Neural cell (in vitro differentiated cells): ENCODE measurements around the gene CGNL1. TPM values are rescaled to one million over a fixed set of nuclear protein-coding genes. Genes with fewer than 3 reads are reported as not detected.

Source experiments
- H2AFZ ChIP-seq: fragments of 200-600, 300-800 bp; sonication (generic), shearing (Covaris generic); 2 replicates; pipeline ENCODE4 v1.6.0; 2014; ENCODE audit warnings: low read depth, mild to moderate bottlenecking, antibody characterized with exemption, low read length, moderate library complexity
- H3F3A ChIP-seq: fragments of 200-600 bp; shearing (Covaris generic); 2 replicates; pipeline ENCODE4 v1.6.1; 2016; ENCODE audit warnings: mild to moderate bottlenecking, moderate library complexity, mixed read lengths, antibody characterized with exemption, low read length; ENCODE audit not compliant: insufficient read depth, poor library complexity, severe bottlenecking
- H3K27ac ChIP-seq: fragments of 200-600, 300-800 bp; sonication (generic), shearing (Covaris generic); 2 replicates; pipeline ENCODE4 v1.5.1; 2014; ENCODE audit warnings: mild to moderate bottlenecking, low read length, moderate library complexity
- H3K27me3 ChIP-seq: fragments of 300-800, 200-600 bp; sonication (generic), shearing (Covaris generic); 2 replicates; pipeline ENCODE4 v1.6.0; 2014; ENCODE audit warnings: mild to moderate bottlenecking, low read depth, low read length, moderate library complexity; ENCODE audit not compliant: insufficient read depth
- H3K36me3 ChIP-seq: fragments of 300-800, 200-600 bp; sonication (generic), shearing (Covaris generic); 2 replicates; pipeline ENCODE4 v1.5.1; 2014; ENCODE audit warnings: mild to moderate bottlenecking, antibody characterized with exemption, low read length, moderate library complexity; ENCODE audit not compliant: insufficient read depth
- H3K4me2 ChIP-seq: fragments of 300-800, 200-600 bp; sonication (generic), shearing (Covaris generic); 2 replicates; pipeline ENCODE4 v1.6.0; 2014; ENCODE audit warnings: mild to moderate bottlenecking, low read length
- H3K4me3 ChIP-seq: fragments of 300-800, 200-600 bp; sonication (generic), shearing (Covaris generic); 2 replicates; pipeline ENCODE4 v1.5.1; 2014; ENCODE audit warnings: mild to moderate bottlenecking, low read length, moderate library complexity
- H3K79me2 ChIP-seq: fragments of 200-600 bp; shearing (Covaris generic); replicated peaks from 2 replicates; pipeline ENCODE4 v1.6.0; 2014; ENCODE audit warnings: mild to moderate bottlenecking, low read length, moderate library complexity; ENCODE audit not compliant: insufficient read depth
- H3K9ac ChIP-seq: fragments of 300-800, 200-600 bp; sonication (generic), shearing (Covaris generic); 2 replicates; pipeline ENCODE4 v1.6.1; 2016; ENCODE audit warnings: mild to moderate bottlenecking, low read length, mixed read lengths
- H3K9me2 ChIP-seq: fragments of 200-600 bp; shearing (Covaris generic); 2 replicates; pipeline ENCODE4 v1.6.1; 2016; ENCODE audit warnings: mild to moderate bottlenecking, low read length, mixed read lengths; ENCODE audit not compliant: insufficient read depth
- H3K9me3 ChIP-seq: fragments of 200-600, 300-800 bp; sonication (generic), shearing (Covaris generic); 2 replicates; pipeline ENCODE4 v1.6.1; 2016; ENCODE audit warnings: mild to moderate bottlenecking, mixed run types, low read length, moderate library complexity, mixed read lengths
- H4K20me1 ChIP-seq: fragments of 200-600 bp; shearing (Covaris generic); 2 replicates; pipeline ENCODE4 v1.6.1; 2016; ENCODE audit warnings: mild to moderate bottlenecking, mixed run types; ENCODE audit not compliant: insufficient read depth
- EP300 ChIP-seq: fragments of 450-650 bp; conservative IDR thresholded peaks from 2 replicates; pipeline ENCODE4 v1.6.1; 2014; ENCODE audit warnings: antibody characterized with exemption, mild to moderate bottlenecking, moderate library complexity; ENCODE audit not compliant: poor library complexity, severe bottlenecking
- EZH2 ChIP-seq: fragments of 200-600, 300-800 bp; shearing (Covaris generic), sonication (generic); IDR thresholded peaks from 2 replicates; pipeline ENCODE4 v1.6.1; 2014; ENCODE audit warnings: antibody characterized with exemption, low read length, borderline replicate concordance, mild to moderate bottlenecking; ENCODE audit not compliant: insufficient read depth, poor library complexity, severe bottlenecking
- MXI1 ChIP-seq: fragments of 450-650 bp; conservative IDR thresholded peaks from 2 replicates; pipeline ENCODE4 v1.6.1; 2014; ENCODE audit warnings: antibody characterized with exemption, mild to moderate bottlenecking; ENCODE audit not compliant: poor library complexity, severe bottlenecking
- POLR2AphosphoS5 ChIP-seq: IDR thresholded peaks from 2 replicates; pipeline ENCODE4 v1.6.1; 2012
- RAD21 ChIP-seq: fragments of 450-650 bp; conservative IDR thresholded peaks from 2 replicates; pipeline ENCODE4 v1.6.1; 2014; ENCODE audit warnings: antibody characterized with exemption, mild to moderate bottlenecking, moderate library complexity
- SMC3 ChIP-seq: fragments of 450-650 bp; conservative IDR thresholded peaks from 2 replicates; pipeline ENCODE4 v1.6.1; 2014; ENCODE audit warnings: antibody characterized with exemption, mild to moderate bottlenecking, moderate library complexity; ENCODE audit not compliant: poor library complexity
- TAF1 ChIP-seq: IDR thresholded peaks from 2 replicates; pipeline ENCODE4 v1.6.1; 2012; ENCODE audit warnings: low read depth
- polyA plus RNA-seq: library from polyadenylated mRNA; depleted of rRNA; stranded (reverse); fragments of >200 nt; gene quantifications from 2 replicates; pipeline ENCODE4 v1.2.3, GENCODE V29; 2014
- TF ChIP-seq, protein P1 (sequence below): IDR thresholded peaks from 2 replicates; pipeline ENCODE4 v1.6.1; 2012; ENCODE audit warnings: borderline replicate concordance
- TF ChIP-seq, protein P2 (sequence below): fragments of 450-650 bp; IDR thresholded peaks from 2 replicates; pipeline ENCODE4 v1.5.1; 2014; ENCODE audit warnings: antibody characterized with exemption, mild to moderate bottlenecking, moderate library complexity; ENCODE audit not compliant: poor library complexity, severe bottlenecking

Gene CGNL1
- polyA plus RNA-seq, 1 donor from 2014 or later: 0.26 TPM

DNA sequence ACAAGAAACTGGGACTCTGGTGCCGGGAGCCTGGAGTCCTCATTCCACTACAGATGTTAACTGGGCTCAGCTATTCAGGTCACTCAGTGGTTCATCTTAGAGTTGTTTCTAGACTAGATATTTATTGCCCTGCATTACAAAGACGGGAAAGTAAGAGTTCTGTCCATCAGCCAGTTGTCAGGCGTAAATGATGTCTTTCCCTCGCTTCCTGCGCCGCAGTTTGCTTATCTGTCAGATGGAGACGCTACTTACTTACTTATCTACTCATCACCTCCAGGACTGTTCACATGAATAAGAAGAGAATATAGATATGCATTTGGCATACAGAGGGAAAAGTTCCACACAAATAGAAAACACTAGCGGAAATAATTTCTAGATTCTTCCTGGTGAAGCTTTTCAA, 47.8 kb upstream of the CGNL1 start:
- no peak overlapping the region for H3K9ac ChIP-seq
- H3K9me2 ChIP-seq: no peaks in the 10 kb centered on the region
- H3K27ac ChIP-seq: no peak overlapping the region
- H3K36me3 ChIP-seq: no peaks in the 10 kb centered on the region
- H3K9me3 ChIP-seq: no peaks in the 10 kb centered on the region
- no peaks in the 10 kb centered on the region for H3K79me2 ChIP-seq
- TF ChIP-seq TAF1 (no peak), SMC3 (no peak), EP300 (no peak), MXI1 (no peak), POLR2AphosphoS5 (no peak), EZH2 (no peak), RAD21 (no peak)
- TF ChIP-seq, protein P1, sequence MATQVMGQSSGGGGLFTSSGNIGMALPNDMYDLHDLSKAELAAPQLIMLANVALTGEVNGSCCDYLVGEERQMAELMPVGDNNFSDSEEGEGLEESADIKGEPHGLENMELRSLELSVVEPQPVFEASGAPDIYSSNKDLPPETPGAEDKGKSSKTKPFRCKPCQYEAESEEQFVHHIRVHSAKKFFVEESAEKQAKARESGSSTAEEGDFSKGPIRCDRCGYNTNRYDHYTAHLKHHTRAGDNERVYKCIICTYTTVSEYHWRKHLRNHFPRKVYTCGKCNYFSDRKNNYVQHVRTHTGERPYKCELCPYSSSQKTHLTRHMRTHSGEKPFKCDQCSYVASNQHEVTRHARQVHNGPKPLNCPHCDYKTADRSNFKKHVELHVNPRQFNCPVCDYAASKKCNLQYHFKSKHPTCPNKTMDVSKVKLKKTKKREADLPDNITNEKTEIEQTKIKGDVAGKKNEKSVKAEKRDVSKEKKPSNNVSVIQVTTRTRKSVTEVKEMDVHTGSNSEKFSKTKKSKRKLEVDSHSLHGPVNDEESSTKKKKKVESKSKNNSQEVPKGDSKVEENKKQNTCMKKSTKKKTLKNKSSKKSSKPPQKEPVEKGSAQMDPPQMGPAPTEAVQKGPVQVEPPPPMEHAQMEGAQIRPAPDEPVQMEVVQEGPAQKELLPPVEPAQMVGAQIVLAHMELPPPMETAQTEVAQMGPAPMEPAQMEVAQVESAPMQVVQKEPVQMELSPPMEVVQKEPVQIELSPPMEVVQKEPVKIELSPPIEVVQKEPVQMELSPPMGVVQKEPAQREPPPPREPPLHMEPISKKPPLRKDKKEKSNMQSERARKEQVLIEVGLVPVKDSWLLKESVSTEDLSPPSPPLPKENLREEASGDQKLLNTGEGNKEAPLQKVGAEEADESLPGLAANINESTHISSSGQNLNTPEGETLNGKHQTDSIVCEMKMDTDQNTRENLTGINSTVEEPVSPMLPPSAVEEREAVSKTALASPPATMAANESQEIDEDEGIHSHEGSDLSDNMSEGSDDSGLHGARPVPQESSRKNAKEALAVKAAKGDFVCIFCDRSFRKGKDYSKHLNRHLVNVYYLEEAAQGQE: no peak
- TF ChIP-seq, protein P2, sequence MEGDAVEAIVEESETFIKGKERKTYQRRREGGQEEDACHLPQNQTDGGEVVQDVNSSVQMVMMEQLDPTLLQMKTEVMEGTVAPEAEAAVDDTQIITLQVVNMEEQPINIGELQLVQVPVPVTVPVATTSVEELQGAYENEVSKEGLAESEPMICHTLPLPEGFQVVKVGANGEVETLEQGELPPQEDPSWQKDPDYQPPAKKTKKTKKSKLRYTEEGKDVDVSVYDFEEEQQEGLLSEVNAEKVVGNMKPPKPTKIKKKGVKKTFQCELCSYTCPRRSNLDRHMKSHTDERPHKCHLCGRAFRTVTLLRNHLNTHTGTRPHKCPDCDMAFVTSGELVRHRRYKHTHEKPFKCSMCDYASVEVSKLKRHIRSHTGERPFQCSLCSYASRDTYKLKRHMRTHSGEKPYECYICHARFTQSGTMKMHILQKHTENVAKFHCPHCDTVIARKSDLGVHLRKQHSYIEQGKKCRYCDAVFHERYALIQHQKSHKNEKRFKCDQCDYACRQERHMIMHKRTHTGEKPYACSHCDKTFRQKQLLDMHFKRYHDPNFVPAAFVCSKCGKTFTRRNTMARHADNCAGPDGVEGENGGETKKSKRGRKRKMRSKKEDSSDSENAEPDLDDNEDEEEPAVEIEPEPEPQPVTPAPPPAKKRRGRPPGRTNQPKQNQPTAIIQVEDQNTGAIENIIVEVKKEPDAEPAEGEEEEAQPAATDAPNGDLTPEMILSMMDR: no peak
- H3F3A ChIP-seq: no peaks in the 10 kb centered on the region
- no peaks in the 10 kb centered on the region for H3K27me3 ChIP-seq
- no peak overlapping the region for H2AFZ ChIP-seq
- H3K4me3 ChIP-seq: no peak overlapping the region
- no peaks in the 10 kb centered on the region for H4K20me1 ChIP-seq
- no peak overlapping the region for H3K4me2 ChIP-seq

DNA sequence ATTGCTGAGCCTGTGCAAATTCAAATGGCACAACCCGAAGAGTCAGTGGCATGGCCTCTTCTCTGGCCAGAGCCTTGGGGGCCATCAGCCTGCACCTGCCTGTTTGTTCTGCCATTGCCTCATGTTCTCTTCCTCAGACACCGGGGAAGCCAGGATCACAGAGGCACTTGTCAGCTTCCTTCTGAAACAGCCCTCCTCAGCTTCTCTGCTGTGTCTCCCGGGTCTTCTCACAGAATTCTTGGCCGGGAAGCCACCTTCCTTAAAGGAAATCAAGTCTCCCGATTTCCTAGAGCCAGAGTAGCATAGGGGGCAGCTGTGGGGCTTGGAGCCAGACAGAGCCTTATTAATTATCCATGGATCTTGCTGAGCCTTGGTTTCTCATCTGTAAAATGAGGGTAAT, 47.4 kb upstream of the CGNL1 start:
- no peak overlapping the region for H3K4me3 ChIP-seq
- no peaks in the 10 kb centered on the region for H3K36me3 ChIP-seq
- TF ChIP-seq, protein P2: no peak
- no peak for TF ChIP-seq EZH2
- no peak for TF ChIP-seq POLR2AphosphoS5
- TF ChIP-seq, protein P1: no peak
- TF ChIP-seq RAD21: no peak
- TF ChIP-seq TAF1: no peak
- H3K9me2 ChIP-seq: no peaks in the 10 kb centered on the region
- H2AFZ ChIP-seq: no peak overlapping the region
- H4K20me1 ChIP-seq: no peaks in the 10 kb centered on the region
- H3K27ac ChIP-seq: no peak overlapping the region
- no peaks in the 10 kb centered on the region for H3K79me2 ChIP-seq
- H3F3A ChIP-seq: no peaks in the 10 kb centered on the region
- H3K9me3 ChIP-seq: no peaks in the 10 kb centered on the region
- H3K4me2 ChIP-seq: no peak overlapping the region
- no peaks in the 10 kb centered on the region for H3K27me3 ChIP-seq
- no peak overlapping the region for H3K9ac ChIP-seq
